ENCODE results near the gene LPP.

The LPP gene

DNA sequence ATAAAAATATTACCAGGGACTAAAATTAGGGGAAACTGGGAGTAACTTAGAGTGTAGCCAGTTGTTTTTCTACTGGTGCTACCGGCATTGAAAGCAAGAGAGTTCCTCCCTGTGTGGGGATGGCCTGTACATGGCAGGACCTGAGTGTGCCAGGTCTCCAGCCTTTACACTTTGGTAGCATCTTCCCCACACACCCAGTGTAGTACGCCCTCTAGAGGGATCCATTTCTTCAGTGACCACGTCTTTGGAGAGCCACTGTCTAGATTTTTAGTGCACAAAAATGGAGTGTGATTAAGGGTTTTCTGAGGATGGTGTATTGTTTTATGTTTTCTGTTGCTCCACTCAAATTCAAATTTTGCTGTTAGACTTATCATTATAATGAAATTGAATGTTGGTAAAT lies 510.8 kb downstream of the LPP start:
- DNase-seq = peak; percentile 20

DNA sequence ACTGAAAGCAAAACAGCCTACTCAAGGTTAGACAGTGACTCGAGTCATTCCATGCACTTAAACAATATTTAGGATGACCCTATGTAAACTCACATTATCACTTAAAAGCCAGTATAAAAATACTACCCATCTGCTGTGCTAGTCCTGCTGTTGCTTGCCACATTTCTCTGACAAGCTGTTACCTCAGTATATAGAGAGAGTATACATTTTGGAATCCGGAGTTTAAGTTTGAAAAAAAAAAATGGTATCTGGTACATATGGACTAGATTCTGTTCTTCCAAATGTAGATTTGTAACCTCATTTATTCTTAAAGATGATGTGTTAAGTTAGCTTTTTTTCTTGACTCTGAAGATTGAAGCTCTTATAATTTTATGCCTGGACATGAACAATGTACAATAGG lies 514.0 kb downstream of the LPP start:
- DNase-seq = no peak

DNA sequence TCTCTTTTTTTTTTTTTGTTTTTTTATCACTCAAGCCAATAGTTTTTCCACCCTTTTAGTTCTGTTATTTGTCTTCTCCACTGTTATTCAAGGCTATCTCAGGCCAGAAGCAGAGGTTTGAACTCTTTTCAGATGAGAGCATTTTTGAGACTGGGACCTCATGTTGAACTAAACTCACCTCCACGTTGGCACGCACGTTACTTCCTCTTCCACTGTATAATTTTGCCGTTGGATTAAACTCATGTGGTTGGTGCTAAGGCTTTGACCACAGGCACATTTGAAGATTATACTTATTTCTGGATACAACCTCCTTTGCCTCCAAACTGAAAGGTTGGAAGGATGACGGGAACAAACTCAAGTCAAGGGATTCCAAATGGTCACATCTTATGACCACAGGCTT lies 516.5 kb downstream of the LPP start:
- DNase-seq = peak; percentile 23

DNA sequence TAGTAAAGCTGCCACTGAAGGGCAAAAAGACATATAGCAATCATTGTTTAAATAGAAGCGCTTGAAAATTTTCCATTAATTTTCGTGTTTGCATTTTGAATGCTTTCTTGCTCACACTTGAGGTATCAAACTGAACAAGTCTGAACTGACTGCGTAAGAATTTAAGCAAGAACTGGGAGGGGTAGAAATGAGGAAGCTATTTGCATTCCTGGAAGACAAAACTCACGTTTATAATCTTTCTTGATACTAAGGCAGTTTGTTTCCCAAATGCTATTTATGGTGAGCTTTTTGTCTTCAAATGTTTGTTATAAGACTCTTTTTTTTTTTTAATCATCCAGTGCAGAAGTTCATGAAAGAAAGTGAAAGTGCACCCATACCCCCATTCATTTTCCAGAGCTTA lies 518.0 kb downstream of the LPP start:
- DNase-seq = peak; percentile 19

DNA sequence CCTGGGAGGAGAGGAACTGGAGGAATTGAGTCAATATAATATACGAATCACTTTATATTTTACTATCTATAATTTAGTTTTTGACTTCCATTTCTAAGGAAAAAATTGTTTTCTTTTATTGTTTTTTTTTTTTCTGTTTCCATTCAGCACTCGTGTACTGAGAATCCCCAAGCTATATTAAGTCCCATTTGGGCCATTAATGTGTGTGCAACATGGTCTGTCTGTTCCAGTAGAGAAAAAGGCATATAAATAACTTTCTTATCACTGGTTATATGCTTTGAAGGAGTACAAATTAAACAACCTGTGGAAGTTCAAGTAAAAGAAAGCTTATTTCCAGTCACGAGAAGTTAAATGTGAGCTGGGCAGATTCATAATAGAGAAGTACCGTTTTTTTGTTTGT lies 518.9 kb downstream of the LPP start:
- DNase-seq = no peak

DNA sequence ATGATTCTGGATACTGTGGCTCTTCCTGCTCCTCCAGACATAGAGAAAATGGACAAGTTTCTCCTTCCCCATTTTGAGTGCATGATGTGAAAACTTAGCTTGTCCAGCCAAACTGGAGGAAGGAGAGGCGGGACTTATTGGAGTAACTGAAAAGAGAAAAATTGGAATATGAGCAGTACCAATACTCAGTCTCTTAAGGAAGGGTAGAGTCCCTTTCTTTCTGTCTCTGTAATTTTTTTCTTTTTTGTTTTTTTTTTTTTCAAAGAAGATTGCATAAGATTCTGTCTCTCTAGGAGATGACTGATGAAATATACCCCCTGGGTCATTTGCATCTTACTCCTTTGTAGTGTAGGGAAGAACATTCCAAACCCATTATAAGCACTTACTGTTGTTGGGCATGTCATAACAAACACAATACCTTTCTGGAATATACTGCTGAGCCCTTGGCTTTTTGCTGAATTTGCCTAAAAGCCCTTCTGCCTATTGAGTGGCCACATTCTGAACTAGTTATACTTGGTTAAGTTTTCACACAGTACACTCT lies 519.8 kb downstream of the LPP start:
- peak; percentile 28 for DNase-seq

DNA sequence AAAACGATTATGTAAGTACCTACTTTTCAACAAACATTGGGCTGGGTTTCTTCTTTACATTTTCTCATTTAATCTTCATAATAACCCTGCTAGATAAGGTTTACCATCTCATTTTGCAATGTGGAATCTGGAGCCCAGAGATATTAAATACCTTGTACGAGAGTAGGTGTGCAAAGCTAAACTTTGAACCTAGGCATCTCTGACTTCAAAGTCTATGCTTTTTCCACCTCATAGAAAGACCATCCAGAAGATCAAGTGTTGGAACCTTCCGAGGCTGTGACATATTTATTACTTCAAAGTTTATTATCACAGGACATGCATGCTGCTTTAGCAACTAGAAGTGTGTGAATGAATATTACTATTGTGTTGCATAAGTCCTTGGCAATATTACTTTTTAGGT lies 520.6 kb downstream of the LPP start:
- no peak for DNase-seq

DNA sequence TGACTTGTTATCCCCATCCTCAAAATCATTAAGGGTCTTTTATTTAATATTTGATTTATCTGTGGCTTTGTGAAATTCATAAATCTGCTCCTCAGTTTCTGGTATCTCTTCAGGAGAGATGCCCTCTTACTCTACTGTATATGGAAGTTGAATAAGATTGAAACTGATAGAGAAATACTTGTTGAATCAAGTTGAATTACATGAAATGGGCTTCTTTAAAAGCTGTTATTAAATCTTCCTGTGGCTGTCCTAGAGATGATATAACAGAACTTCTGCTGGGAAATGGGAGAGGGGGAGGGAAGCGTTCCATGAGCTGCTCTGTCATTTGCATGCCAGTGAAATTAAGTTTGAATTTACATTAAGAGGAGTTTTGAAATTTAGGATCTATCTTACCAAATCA lies 523.4 kb downstream of the LPP start:
- DNase-seq = no peak

DNA sequence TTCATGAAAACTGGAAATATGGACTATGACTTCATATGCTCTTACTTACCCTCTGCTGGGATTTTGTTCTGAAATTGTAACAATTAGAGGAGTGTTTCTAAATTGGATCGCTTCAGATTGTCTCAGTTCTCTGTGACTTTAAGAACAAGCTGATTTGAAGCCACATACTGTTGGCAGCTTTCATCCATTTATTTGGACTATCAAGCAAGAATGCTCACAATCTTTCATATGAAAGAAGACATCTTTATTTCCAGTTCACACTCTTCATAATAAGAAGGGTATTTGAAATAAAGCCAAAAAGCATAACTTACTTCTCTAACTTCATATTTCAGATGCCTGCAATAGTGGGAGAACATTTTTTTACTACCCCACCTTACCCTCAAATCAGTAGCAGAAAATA lies 526.2 kb downstream of the LPP start:
- no peak for DNase-seq

DNA sequence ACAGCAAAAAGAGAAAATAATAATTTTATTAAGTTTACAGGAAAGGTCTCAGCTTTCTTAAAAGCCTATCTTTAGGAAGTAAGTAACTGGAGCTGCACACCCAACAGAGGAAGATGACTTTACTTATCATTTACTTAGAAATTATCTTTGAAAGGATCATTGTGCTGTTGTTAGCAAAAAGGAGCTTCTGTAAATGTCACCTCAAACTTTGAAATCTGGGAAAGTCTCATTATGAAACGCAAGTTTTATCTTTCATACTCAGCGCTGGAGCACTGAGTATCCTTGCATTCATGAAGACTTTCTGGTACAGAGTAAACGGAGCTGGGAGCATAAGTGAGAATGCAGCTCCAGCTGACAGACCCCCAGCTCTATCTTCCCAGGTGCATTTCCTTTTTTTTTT lies 526.6 kb downstream of the LPP start:
- no peak for DNase-seq

DNA sequence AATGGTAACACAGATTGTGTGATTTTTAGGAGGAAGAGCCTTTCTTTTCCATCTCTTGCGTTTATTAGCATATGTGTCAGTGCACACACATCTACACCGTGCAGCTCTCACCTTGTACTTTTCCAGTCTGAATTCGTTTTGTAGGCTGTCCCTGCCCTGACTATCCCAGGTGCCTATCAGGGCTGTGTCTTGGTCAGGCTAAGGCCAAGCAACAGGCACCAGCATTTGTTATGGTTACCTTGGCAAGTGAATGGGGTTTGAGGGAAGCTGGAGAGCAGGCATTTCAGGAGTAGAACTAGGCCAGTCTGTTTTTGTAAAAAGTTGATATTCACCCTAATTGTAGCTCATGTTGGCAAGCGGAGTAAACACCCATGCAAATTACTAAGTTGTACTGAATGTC lies 528.4 kb downstream of the LPP start:
- DNase-seq = no peak

DNA sequence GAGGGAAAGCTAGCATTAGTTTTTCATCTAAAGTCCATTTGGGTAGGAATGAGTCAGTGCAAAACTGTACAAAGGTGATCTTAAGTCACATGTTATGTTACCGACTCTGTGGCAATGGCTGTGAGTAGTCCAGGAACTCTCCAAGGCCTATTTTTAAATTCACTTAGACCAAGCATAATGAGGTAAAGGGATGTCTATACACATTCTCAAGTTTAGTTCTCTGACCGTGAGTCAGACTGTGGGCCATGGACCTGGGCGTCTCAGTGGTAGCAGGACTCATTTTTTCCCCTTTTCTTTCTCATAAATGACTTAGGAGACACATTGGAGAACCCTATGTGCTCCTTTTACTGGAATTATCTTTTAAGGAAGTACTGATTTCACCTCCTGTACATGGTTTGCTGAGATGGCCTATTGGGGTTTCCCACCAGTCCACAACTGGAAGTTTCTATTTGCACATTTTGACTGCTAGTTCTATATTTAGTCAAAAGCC lies 529.1 kb downstream of the LPP start:
- no peak for DNase-seq

DNA sequence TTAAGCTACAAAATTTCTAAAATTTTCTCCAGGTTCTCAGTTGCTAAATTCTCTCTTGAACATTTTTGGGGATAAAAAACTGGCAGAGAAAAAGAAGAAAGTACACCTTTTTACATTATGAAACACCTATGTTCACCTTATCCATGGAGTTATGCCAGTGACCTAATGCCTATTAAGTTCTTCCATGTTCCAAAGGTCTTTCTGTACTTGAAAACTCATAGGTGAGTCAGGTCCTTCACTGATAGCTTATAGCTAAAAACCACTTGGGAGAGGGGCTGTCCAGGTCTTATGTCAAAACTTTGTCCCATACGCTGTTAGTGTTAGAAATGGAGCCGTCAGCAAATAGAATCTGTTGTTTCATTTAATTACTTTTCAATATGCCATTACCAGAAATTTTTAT lies 530.3 kb downstream of the LPP start:
- no peak for DNase-seq

DNA sequence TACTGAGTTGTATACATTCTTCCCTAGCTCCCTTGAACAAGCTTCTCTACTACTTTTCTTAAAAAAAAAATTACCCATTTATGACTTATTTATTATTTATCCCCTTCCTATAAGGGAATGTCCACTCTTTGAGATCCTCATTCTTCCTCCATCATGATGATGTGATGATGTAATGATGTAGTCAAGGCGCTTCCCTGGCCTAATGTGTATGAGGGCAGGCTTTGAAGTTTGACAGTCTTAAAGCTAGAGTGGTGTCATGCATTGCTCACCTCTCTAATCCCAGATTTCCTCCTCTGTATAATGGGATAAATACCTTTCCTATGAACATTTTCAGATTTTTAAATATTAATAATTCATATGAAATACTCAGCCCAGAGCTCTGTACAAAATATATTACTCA lies 531.8 kb downstream of the LPP start:
- DNase-seq = no peak

DNA sequence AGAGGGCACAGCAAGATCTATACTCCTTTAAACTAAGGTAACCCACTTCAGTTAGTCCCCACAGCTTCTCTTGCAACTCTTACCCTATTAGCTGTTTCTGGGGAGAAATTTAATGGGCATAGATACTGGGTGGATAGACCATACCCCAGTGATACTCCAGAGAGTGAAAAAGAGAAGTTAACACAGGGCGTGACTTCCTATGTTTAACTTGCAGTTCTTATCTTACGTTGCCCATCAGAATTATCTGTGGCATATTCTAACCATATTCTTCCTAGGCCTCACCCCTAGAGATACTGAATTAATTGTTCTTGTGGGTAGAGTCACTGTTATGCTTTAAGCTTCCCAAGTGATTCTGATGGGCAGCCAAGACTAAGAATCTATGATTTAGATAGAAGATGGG lies 532.4 kb downstream of the LPP start:
- DNase-seq = peak; percentile 88

DNA sequence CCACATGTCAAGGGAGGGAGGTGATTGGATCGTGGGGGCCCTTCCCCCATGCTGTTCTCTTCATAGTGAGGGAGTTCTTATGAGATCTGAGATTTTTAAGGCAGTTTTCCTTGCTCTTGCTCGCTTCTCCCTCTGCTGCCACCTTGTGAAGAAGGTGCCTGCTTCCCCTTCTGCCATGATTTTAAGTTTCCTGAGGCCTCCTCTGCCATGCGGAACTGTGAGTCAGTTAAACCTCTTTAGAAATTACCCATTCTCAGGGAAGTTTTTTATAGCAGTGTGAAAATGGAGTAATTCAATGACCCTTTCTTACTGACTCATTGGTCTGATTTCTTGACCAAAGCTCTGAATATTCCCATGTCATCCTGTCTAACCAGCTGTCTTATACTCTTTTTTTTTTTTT lies 533.4 kb downstream of the LPP start:
- DNase-seq = peak; percentile 24

DNA sequence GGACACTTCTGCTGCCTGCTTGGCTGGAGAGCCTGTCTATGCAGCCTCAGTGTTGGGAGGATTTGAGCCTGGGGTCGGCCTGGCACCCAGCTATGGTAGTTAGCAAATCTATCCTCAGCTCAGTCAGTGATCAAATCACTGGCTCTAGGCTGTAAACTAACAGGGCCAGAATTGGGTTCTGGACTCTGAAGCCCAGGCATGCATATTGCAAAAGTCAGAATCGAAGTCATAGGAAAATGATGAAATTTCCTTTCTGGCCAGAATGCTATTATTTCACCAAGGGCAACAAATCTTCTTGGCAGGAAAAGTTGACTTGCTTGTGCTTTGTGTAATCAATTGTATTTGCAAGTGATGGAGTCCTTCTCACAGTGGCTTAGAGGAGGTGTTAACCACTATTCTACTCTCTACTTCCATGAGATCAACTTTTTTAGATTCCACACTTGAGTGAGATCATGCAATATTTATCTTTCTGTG lies 535.2 kb downstream of the LPP start:
- DNase-seq = no peak

DNA sequence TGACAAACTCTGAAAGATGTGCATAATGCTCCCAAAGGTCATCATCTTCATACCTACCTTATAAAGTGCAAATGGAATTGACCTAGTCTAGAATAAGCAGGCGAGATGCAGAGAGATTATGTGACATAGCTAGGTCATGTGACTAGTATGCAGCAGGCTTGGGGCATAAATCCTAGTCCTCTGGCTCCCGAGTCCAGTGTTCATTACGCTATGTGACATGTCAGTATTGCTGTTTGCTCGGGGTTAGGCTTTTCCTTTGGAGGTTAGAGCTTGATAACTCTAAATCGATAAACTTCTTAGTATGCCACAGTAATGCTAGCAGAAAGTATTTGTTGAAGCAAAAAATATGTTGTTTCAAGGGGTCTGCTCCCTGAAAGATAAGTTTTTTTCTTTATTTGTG lies 536.1 kb downstream of the LPP start:
- no peak for DNase-seq

DNA sequence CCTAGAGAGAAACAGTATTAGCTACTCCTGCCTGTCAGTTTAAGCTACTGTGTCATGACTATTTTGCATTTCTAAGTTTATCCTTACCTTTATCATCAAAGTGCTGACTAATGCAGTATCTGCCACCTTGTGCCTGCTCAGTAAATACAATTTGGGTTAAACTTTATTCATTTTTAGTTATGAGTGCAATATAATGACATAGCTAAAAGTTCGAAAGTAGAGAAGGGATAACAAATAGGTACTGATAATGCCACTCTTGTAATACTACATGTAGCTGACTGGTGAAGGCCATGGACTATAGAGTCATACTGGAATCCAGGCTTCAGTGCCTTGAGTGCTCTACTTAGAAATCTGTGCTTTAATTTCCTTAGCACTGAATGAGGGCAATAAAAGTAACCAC lies 537.0 kb downstream of the LPP start:
- no peak for DNase-seq

DNA sequence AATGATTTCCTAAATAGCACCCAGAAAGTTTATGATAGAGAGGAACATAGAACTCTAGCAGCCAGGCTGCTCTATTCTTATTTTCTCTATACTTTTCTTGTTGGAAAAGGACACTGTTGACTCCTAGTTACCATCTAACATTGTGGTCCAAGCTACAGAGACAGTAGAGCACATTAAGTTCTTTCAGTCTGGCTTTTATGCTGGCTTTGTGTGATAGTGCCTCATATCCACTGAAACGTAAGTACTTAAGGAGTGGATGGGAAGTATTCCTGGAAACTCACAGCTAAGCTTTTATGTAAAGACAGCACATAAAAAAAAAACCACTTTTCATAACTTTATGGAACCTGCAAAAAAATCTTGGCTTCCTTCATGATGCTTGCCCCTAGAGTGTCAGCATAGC lies 537.7 kb downstream of the LPP start:
- no peak for DNase-seq

DNA sequence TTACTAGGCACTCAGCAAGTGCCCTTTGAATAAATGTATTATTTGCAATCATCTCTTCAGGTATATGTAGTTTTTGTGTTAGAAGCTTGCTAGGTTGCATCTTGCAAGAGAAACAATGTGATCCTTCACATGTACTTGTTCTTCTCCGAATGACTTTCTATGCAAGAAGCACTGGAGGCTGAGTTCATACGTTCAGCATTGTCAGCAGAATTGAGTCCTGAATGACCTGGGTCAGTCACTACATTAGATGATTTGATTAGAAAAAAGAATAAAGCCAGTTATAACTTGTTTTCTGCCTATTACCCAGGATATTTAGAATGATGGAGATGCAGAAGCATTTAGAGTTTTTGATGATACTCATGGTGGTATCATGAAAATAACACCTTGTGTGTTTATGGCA lies 538.7 kb downstream of the LPP start:
- DNase-seq = no peak

DNA sequence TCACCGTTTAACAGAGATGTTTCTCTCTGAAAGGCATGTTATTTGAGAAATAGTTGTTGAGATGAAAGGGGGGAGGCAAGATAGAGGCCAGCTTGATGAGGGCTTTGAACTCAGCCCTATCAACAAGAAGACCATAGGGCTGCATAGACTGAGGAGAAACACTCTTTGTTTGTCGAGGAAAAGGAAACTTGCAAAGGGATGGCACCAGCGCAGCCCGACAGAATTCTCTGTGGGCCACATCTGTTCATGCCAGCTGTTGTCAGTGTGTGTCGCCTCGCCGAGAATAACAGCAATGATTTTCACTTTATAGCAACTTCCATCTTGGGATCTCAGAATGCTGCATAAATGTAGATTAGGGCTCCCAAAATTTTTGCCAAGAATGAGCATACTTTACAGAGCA lies 539.5 kb downstream of the LPP start:
- DNase-seq = no peak

DNA sequence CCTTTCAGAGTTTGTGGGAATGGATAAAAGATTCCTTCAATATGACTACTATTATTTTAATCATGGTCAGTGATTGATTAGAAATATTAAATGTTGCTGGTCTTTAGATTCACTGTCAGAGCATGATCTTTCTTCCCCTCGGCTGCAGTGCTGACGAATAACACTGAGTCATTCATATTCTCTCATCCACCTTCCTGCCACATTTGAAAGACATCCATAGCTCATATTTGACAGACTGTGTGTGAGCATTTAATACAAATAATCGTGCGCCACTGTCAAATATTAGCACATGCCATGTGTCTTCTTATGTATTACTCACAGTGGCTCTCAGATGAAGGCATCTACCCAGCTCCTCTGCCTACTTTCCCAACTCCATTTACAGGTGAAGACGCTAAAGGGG lies 541.3 kb downstream of the LPP start:
- no peak for DNase-seq

DNA sequence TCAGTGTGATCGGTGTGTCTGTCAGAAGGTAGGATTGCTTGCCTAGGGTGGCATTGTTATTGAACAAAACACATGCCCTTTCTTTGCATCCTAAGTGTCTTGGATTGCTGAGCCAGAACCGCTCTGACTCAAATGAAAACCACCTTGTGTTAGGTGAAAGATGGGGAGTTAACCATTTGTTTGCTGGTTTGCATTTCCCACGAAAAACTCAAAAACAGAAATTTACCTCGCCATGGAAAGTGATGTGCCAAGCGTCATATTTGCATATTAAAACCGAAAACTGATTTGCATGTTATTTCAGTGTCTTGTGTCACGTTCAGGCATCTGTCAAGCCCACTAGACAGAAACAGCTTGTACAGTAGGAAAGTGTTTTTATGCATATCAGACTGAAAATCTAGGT lies 543.2 kb downstream of the LPP start:
- no peak for DNase-seq

DNA sequence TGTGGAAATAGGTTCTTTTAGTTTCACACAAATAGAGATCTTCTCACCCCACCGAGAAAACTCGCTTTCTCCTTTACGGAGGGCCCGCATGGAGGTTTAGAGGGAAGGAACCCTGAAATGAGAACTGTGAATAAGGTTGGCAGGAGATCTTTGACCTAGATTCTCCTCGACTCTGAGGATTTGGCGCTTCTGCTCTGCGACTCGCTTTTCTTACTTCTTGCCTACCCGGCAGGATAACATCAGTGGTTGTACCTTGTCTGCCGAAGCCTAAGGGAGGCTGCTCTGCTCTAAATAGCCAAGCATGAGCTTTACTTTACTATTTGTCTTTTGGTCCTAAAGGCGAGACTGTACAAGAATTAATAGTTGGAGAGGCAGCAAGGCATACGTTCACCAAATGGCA lies 544.5 kb downstream of the LPP start:
- no peak for DNase-seq

DNA sequence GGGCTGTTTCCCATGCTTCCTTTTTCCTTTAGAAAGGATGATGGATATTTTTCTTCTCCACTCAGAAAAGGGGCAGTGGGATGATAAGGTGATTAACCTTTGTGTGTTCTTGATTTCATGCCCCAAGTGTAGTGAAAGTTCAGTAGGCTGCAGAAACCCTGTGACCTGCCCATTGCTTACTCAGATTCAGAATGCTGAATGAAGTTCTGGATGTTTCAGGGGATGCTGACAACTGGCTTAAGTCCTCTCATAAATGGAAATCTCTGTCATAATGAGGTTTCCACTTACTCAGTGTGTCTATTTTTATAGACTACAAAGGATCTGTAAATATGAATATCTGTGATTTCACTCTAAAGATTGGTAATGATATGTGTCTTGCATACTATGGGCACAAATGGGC lies 546.5 kb downstream of the LPP start:
- no peak for DNase-seq
